Trophoblast cell (in vitro differentiated cells and primary cell): Measurements from ENCODE around the gene CDH6.

Experiments
- DNase-seq, 2 donors: peaks; one replicate each; pipeline ENCODE4 v3.0.0-alpha.2; 2016
- H2AFZ ChIP-seq: 2 replicates; pipeline ENCODE4 v1.6.1; 2013; ENCODE audit warnings: low read length, moderate library complexity, mild to moderate bottlenecking; ENCODE audit not compliant: insufficient read depth, poor library complexity
- H2AK5ac ChIP-seq: 2 replicates; pipeline ENCODE4 v1.6.1; 2013; ENCODE audit warnings: mild to moderate bottlenecking, low read length
- H2BK120ac ChIP-seq: 2 replicates; pipeline ENCODE4 v1.6.1; 2013; ENCODE audit warnings: low read length, mild to moderate bottlenecking, moderate library complexity; ENCODE audit not compliant: insufficient read depth, poor library complexity
- H2BK12ac ChIP-seq: 2 replicates; pipeline ENCODE4 v1.6.1; 2013; ENCODE audit warnings: mild to moderate bottlenecking, low read length, moderate library complexity
- H2BK5ac ChIP-seq: 2 replicates; pipeline ENCODE4 v1.6.1; 2013; ENCODE audit warnings: low read length, low read depth, moderate library complexity, mild to moderate bottlenecking; ENCODE audit not compliant: poor library complexity
- H3K14ac ChIP-seq: 2 replicates; pipeline ENCODE4 v1.6.1; 2013; ENCODE audit warnings: mild to moderate bottlenecking, low read length
- H3K18ac ChIP-seq: 2 replicates; pipeline ENCODE4 v1.6.1; 2013; ENCODE audit warnings: mild to moderate bottlenecking, low read length
- H3K23ac ChIP-seq: 2 replicates; pipeline ENCODE4 v1.6.1; 2013; ENCODE audit warnings: low read length
- H3K27ac ChIP-seq: 2 replicates; pipeline ENCODE4 v1.5.1; 2013; ENCODE audit warnings: low read depth, mild to moderate bottlenecking, inconsistent platforms, low read length, moderate library complexity
- H3K27me3 ChIP-seq: 2 replicates; pipeline ENCODE4 v1.6.1; 2013; ENCODE audit warnings: inconsistent platforms, mild to moderate bottlenecking, low read length, moderate library complexity; ENCODE audit not compliant: insufficient read depth
- H3K36me3 ChIP-seq, 2 experiments: 1 replicate in 1 of 2; 2 replicates in 1 of 2; pipeline ENCODE4 v1.6.1; 2013; ENCODE audit warnings: low read length in 2 of 2, mild to moderate bottlenecking in 2 of 2, moderate library complexity in 1 of 2; ENCODE audit not compliant: insufficient read depth in 2 of 2, control insufficient read depth in 1 of 2
- H3K4ac ChIP-seq: 2 replicates; pipeline ENCODE4 v1.6.1; 2013; ENCODE audit warnings: low read depth, mild to moderate bottlenecking, low read length, moderate library complexity
- H3K4me1 ChIP-seq, 2 experiments: 1 replicate in 1 of 2; 2 replicates in 1 of 2; pipeline ENCODE4 v1.6.1; 2013; ENCODE audit warnings: low read length in 2 of 2, mild to moderate bottlenecking in 2 of 2, moderate library complexity in 1 of 2; ENCODE audit not compliant: insufficient read depth in 2 of 2, control insufficient read depth in 1 of 2
- H3K4me2 ChIP-seq: 2 replicates; pipeline ENCODE4 v1.6.1; 2013; ENCODE audit warnings: inconsistent platforms, mild to moderate bottlenecking, low read length, moderate library complexity
- H3K4me3 ChIP-seq: 2 replicates; pipeline ENCODE4 v1.5.1; 2013; ENCODE audit warnings: mild to moderate bottlenecking, low read depth, low read length, inconsistent platforms
- H3K79me1 ChIP-seq: one replicate; pipeline ENCODE4 v1.6.1; 2013; ENCODE audit warnings: low read length
- H3K79me2 ChIP-seq: 2 replicates; pipeline ENCODE4 v1.6.1; 2013; ENCODE audit warnings: low read length, mild to moderate bottlenecking; ENCODE audit not compliant: control insufficient read depth, insufficient read depth, poor library complexity
- H3K9ac ChIP-seq: 2 replicates; pipeline ENCODE4 v1.6.1; 2013; ENCODE audit warnings: mild to moderate bottlenecking, low read length
- H3K9me3 ChIP-seq: 2 replicates; pipeline ENCODE4 v1.6.1; 2013; ENCODE audit warnings: low read depth, mild to moderate bottlenecking, control low read depth, inconsistent platforms, low read length; ENCODE audit not compliant: insufficient read depth
- H4K12ac ChIP-seq: 2 replicates; pipeline ENCODE4 v1.6.1; 2013; ENCODE audit warnings: low read depth, mild to moderate bottlenecking, low read length, moderate library complexity
- H4K8ac ChIP-seq: 2 replicates; pipeline ENCODE4 v1.6.1; 2013; ENCODE audit warnings: low read depth, mild to moderate bottlenecking, low read length, moderate library complexity
- H4K91ac ChIP-seq: one replicate; pipeline ENCODE4 v1.6.1; 2013; ENCODE audit warnings: low read depth, mild to moderate bottlenecking, low read length, moderate library complexity
- WGBS: extraction: QIAGEN DNeasy Blood & Tissue Kit; methylation state at CpG from one replicate; pipeline ENCODE4 v1.1.7; 2013; ENCODE audit warnings: missing lambda C conversion rate; ENCODE audit not compliant: insufficient read length, insufficient coverage; ENCODE audit errors: extremely low coverage; 5-methylcytosine and 5-hydroxymethylcytosine counted together

Gene CDH6

DNA sequence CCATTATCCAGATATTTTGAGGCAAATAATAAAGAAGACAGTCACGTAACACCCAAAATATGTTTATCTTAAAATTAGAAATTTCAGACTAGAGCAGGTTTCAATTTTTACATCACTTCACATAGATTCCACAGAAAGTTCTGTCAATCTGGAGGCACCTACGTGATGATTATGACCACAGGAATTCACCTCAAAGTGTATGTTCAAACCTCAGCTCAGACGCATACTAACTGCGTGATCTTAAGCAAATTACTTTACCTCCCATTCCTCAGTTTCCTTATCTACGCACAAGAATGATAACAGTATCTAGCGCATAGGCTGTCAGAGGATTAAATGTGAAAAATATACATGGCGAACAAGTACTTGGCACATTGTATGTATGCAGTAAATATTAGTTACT, 5.9 kb upstream of the CDH6 start:
- H4K8ac ChIP-seq: no peak overlapping the region
- H3K18ac ChIP-seq: no peak overlapping the region
- no peak overlapping the region for H2BK5ac ChIP-seq
- no peak overlapping the region for H3K14ac ChIP-seq
- H3K4me3 ChIP-seq: no peak overlapping the region
- H2AFZ ChIP-seq: no peak overlapping the region
- H3K36me3 ChIP-seq: no peaks in the 10 kb centered on the region
- no peak overlapping the region for H2BK12ac ChIP-seq
- H3K27me3 ChIP-seq: peaks cover 2% of the 10 kb centered on the region
- H4K91ac ChIP-seq: no peak overlapping the region
- DNase-seq: peak; percentile 25 to 77
- no CpG with 5 or more reads among the region's 7 CpGs for WGBS
- no peaks in the 10 kb centered on the region for H3K9me3 ChIP-seq
- no peaks in the 10 kb centered on the region for H3K4me1 ChIP-seq
- H3K79me2 ChIP-seq: no peaks in the 10 kb centered on the region
- H2AK5ac ChIP-seq: no peak overlapping the region
- no peak overlapping the region for H3K27ac ChIP-seq
- no peak overlapping the region for H4K12ac ChIP-seq
- H3K23ac ChIP-seq: no peak overlapping the region
- no peak overlapping the region for H3K4me2 ChIP-seq
- H2BK120ac ChIP-seq: no peak overlapping the region
- H3K9ac ChIP-seq: no peak overlapping the region
- H3K79me1 ChIP-seq: no peaks in the 10 kb centered on the region
- H3K4ac ChIP-seq: no peak overlapping the region

DNA sequence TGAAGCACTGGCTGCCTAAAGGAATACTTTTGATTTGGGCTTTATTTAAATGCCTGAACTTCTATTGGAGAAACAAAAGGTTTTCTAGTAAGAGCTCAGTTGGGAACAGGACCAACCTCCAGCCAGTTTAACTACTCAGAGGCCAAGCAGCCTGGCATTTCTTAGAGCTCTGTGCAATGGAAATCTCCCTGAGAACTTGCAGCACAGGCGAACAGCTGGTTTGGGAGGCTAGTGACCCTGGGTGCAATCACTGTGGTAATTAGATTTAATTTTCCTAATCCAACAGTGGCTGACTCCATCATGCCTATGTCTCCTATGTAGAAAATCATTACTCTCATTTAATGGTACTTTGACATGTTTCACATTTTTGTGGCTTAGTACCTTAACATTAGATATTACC, 1.0 kb upstream of the CDH6 start:
- H2BK12ac ChIP-seq: no peak overlapping the region
- no peak overlapping the region for H4K91ac ChIP-seq
- H3K4ac ChIP-seq: no peak overlapping the region
- H3K79me1 ChIP-seq: no peaks in the 10 kb centered on the region
- no peak overlapping the region for H3K9ac ChIP-seq
- no peak overlapping the region for H4K12ac ChIP-seq
- H2AK5ac ChIP-seq: no peak overlapping the region
- no peak overlapping the region for H2AFZ ChIP-seq
- no peak overlapping the region for H3K14ac ChIP-seq
- no peak for DNase-seq
- H3K4me1 ChIP-seq: peaks cover 0 to 3% of the 10 kb centered on the region in 2 experiments
- no peak overlapping the region for H2BK5ac ChIP-seq
- no peak overlapping the region for H3K23ac ChIP-seq
- H3K4me2 ChIP-seq: no peak overlapping the region
- WGBS: no CpG with 5 or more reads among the region's 1 CpG
- no peak overlapping the region for H3K4me3 ChIP-seq
- no peak overlapping the region for H2BK120ac ChIP-seq
- H3K27me3 ChIP-seq: peaks cover 24% of the 10 kb centered on the region
- no peaks in the 10 kb centered on the region for H3K36me3 ChIP-seq
- no peaks in the 10 kb centered on the region for H3K9me3 ChIP-seq
- no peak overlapping the region for H4K8ac ChIP-seq
- H3K18ac ChIP-seq: no peak overlapping the region
- no peak overlapping the region for H3K27ac ChIP-seq
- H3K79me2 ChIP-seq: no peaks in the 10 kb centered on the region

DNA sequence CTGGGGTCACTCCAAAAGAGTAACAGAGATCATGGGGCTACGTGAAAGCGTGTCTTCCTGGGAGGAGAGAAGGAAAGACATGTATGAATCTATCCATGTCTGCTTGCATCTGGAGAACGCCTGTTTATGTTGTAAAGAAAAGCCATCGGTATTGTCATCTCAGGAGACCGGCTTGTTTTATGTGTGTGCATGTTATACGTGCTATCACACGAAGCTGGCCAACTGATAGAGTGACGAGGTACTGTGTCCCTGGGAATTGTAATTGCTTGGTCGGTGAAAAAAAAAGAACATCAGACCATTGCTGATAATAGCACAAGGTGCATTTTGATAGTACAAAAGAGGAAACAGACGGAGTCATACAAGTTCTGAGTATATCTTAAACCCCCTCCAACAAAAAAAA, 370 bp upstream of the CDH6 start:
- Histone ChIP-seq H3K23ac (no peak overlapping the region), H2AFZ (no peak overlapping the region), H3K4ac (no peak overlapping the region), H3K9ac (no peak overlapping the region), H3K27ac (no peak overlapping the region), H3K4me2 (no peak overlapping the region), H3K79me2 (no peaks in the 10 kb centered on the region), H2BK12ac (no peak overlapping the region), H2AK5ac (no peak overlapping the region), H3K27me3 (peaks cover 24% of the 10 kb centered on the region), H3K4me3 (no peak overlapping the region), H3K14ac (no peak overlapping the region), H4K91ac (no peak overlapping the region), H3K36me3 (no peaks in the 10 kb centered on the region), H3K18ac (no peak overlapping the region), H4K8ac (no peak overlapping the region), H3K9me3 (no peaks in the 10 kb centered on the region), H2BK120ac (no peak overlapping the region), H3K79me1 (no peaks in the 10 kb centered on the region), H2BK5ac (no peak overlapping the region), H4K12ac (no peak overlapping the region), H3K4me1 (peaks cover 0 to 3% of the 10 kb centered on the region in 2 experiments)
- DNase-seq: no peak
- no CpG with 5 or more reads among the region's 10 CpGs for WGBS

DNA sequence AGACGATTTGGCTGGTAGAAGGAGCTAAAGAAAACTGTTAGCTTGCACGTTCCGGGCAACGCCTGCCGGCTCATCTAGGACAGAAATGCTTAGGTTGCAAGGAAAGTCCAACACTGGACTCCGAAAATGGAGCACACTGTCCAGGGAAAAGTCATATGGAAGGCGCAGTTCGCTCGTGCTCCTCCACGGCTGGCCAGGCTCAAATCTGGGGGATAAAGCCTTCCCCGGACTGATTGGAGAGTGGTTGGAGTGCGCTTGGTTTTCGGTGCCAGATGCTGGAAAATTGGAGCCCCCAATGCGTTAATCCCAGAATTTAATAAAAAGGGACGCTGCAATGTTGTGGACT, 955 bp downstream of the CDH6 start:
- peaks cover 0 to 3% of the 10 kb centered on the region in 2 experiments for H3K4me1 ChIP-seq

More for the DNA sequence above, 955 bp downstream of the CDH6 start:
- no CpG with 5 or more reads among the region's 15 CpGs for WGBS
- peak overlapping the region; percentile 45 for H3K4me3 ChIP-seq
- no peak overlapping the region for H3K9ac ChIP-seq
- H2AFZ ChIP-seq: no peak overlapping the region
- H4K8ac ChIP-seq: no peak overlapping the region
- H3K27me3 ChIP-seq: peaks cover 24% of the 10 kb centered on the region
- H2BK120ac ChIP-seq: no peak overlapping the region
- no peak overlapping the region for H2AK5ac ChIP-seq
- no peaks in the 10 kb centered on the region for H3K9me3 ChIP-seq
- no peak for DNase-seq
- peak overlapping the region; percentile 67 for H3K4me2 ChIP-seq
- no peaks in the 10 kb centered on the region for H3K79me2 ChIP-seq
- H2BK12ac ChIP-seq: no peak overlapping the region
- H3K36me3 ChIP-seq: no peaks in the 10 kb centered on the region
- H4K91ac ChIP-seq: no peak overlapping the region
- H4K12ac ChIP-seq: no peak overlapping the region
- no peaks in the 10 kb centered on the region for H3K79me1 ChIP-seq
- no peak overlapping the region for H3K14ac ChIP-seq
- no peak overlapping the region for H3K4ac ChIP-seq
- H3K23ac ChIP-seq: no peak overlapping the region
- no peak overlapping the region for H3K27ac ChIP-seq
- no peak overlapping the region for H3K18ac ChIP-seq
- no peak overlapping the region for H2BK5ac ChIP-seq
